Lower leg skin (tissue), 3 donors: ENCODE data around the gene GARIN1A.

Experiments
- POLR2A ChIP-seq, 2 donors: fragments of 450-650 bp; IDR thresholded peaks; one replicate each; pipeline ENCODE4 v1.6.1; 2016 to 2017; ENCODE audit warnings: antibody characterized with exemption in 2 of 2, mild to moderate bottlenecking in 1 of 2, moderate library complexity in 1 of 2
- TF ChIP-seq, protein P1 (sequence below), 3 donors: fragments of 450-650 bp; IDR thresholded peaks; one replicate each; pipeline ENCODE4 v1.5.1; 2016; ENCODE audit warnings: antibody characterized with exemption in 3 of 3, mild to moderate bottlenecking in 3 of 3, moderate library complexity in 2 of 3

DNA sequence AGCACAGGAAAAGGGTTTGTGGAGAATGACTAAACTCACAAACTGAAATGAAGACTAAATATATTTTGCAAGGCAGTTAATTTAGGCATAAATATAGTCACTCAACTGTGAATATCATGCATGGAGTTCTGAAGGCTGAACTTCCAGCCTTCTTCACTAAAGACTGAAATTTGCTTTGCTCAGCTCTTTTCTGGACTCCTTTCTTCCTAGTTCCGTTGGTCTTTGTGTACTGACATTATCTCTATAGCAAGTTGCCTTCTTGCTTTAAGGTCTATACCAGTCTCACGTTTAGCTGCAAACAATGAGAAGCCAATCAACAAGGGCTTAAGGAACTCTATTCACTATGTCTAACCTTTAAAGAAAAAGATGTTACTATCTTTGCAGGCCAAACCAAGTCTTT is 22.6 kb downstream of the GARIN1A start:
- TF ChIP-seq, protein P1, sequence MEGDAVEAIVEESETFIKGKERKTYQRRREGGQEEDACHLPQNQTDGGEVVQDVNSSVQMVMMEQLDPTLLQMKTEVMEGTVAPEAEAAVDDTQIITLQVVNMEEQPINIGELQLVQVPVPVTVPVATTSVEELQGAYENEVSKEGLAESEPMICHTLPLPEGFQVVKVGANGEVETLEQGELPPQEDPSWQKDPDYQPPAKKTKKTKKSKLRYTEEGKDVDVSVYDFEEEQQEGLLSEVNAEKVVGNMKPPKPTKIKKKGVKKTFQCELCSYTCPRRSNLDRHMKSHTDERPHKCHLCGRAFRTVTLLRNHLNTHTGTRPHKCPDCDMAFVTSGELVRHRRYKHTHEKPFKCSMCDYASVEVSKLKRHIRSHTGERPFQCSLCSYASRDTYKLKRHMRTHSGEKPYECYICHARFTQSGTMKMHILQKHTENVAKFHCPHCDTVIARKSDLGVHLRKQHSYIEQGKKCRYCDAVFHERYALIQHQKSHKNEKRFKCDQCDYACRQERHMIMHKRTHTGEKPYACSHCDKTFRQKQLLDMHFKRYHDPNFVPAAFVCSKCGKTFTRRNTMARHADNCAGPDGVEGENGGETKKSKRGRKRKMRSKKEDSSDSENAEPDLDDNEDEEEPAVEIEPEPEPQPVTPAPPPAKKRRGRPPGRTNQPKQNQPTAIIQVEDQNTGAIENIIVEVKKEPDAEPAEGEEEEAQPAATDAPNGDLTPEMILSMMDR (IDR thresholded peaks at IDR 0.05) = no peak
- TF ChIP-seq POLR2A (IDR thresholded peaks at IDR 0.05) = no peak
